DOHH2 (cell line): ENCODE data around the gene PLA2G2E.

Source experiments
- EZH2phosphoT487 ChIP-seq: fragments of 200-600 bp; sonication (generic); IDR thresholded peaks from 2 replicates; pipeline ENCODE4 v1.6.1; 2017; ENCODE audit warnings: borderline replicate concordance, mild to moderate bottlenecking, antibody characterized with exemption, low read length, moderate library complexity, mixed read lengths
- TF ChIP-seq, protein P1 (sequence below): fragments of 200-600 bp; sonication (generic); IDR thresholded peaks from one replicate; pipeline ENCODE4 v1.5.1; 2014; ENCODE audit warnings: antibody characterized with exemption, mild to moderate bottlenecking, low read depth, low read length; ENCODE audit not compliant: poor library complexity, severe bottlenecking

DNA sequence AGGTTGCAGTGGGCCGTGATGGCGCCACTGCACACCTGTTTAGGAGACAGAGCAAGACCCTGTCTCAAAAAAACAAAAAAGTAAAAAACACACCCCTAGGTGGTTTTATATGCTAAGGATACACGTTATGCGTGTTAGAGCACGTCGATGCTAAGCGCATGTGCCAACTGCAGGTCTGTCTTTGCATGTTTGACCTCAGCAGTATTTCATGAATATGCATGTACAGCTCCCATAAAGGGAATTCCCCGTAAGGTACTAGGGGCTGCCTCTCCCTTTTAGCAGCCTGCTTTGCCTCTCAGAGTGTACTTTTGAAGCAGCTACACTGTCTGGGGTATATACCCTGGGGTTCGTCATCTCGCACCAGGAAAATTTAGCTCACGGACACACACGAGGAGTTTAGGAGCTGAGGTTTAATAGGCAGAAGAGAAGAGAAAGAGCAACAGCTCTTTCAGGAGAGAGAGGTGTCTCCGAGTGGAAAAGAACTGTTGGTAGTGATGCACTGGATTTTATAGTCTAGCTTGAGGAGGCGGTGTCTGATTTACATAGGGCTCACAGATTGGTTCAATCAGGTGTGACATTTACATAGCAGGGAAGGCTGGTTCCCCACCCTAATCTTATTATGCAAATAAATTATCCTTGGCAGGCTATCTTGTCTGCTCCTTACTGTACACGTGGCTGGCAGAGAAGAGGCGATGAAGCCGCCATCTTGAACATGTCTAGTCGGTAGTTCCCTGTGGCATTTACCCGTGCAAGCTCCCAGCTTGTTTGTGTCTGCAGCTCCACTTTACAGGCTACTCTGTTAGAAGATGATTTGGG, 45.4 kb downstream of the PLA2G2E start:
- TF ChIP-seq, protein P1, sequence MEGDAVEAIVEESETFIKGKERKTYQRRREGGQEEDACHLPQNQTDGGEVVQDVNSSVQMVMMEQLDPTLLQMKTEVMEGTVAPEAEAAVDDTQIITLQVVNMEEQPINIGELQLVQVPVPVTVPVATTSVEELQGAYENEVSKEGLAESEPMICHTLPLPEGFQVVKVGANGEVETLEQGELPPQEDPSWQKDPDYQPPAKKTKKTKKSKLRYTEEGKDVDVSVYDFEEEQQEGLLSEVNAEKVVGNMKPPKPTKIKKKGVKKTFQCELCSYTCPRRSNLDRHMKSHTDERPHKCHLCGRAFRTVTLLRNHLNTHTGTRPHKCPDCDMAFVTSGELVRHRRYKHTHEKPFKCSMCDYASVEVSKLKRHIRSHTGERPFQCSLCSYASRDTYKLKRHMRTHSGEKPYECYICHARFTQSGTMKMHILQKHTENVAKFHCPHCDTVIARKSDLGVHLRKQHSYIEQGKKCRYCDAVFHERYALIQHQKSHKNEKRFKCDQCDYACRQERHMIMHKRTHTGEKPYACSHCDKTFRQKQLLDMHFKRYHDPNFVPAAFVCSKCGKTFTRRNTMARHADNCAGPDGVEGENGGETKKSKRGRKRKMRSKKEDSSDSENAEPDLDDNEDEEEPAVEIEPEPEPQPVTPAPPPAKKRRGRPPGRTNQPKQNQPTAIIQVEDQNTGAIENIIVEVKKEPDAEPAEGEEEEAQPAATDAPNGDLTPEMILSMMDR, result no peak
- no peak for TF ChIP-seq EZH2phosphoT487
